NB4 (cell line): Measurements from ENCODE around the gene NEURL2.
"Not testable (repeated sequence)": the region's sequence is repeated elsewhere in the genome, so short reads cannot be mapped to it uniquely, and the experiment has no call there.

Source experiments
- POLR2A ChIP-seq: IDR thresholded peaks from 2 replicates; pipeline ENCODE4 v1.6.1; 2011; ENCODE audit warnings: mild to moderate bottlenecking; ENCODE audit not compliant: insufficient read length; ENCODE audit errors: extremely low read depth
- TF ChIP-seq, protein P1 (sequence below): IDR thresholded peaks from one replicate; pipeline ENCODE4 v1.5.1; 2012; ENCODE audit warnings: low read depth, low read length
- TF ChIP-seq, protein P2 (sequence below): IDR thresholded peaks from 2 replicates; pipeline ENCODE4 v1.6.1; 2011; ENCODE audit warnings: low read depth, low read length

DNA sequence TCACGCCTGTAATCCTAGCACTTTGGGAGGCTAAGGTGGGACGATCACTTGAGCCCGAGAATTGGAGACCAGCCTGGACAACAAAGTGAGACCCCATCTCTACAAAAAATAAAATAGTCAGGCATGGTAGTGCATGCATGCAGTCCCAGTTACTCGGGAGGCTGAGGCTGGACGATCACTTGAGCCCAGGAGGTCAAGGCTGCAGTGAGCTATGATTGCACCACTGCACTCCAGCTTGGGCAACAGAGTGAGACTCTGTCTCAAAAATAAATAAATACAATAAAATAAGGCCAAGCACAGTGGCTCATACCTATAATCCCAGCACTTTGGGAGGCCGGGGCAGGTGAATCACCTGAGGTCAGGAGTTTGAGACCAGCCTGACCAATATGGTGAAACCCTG is 10.3 kb upstream of the NEURL2 start:
- TF ChIP-seq POLR2A: not testable (repeated sequence)
- TF ChIP-seq, protein P1, sequence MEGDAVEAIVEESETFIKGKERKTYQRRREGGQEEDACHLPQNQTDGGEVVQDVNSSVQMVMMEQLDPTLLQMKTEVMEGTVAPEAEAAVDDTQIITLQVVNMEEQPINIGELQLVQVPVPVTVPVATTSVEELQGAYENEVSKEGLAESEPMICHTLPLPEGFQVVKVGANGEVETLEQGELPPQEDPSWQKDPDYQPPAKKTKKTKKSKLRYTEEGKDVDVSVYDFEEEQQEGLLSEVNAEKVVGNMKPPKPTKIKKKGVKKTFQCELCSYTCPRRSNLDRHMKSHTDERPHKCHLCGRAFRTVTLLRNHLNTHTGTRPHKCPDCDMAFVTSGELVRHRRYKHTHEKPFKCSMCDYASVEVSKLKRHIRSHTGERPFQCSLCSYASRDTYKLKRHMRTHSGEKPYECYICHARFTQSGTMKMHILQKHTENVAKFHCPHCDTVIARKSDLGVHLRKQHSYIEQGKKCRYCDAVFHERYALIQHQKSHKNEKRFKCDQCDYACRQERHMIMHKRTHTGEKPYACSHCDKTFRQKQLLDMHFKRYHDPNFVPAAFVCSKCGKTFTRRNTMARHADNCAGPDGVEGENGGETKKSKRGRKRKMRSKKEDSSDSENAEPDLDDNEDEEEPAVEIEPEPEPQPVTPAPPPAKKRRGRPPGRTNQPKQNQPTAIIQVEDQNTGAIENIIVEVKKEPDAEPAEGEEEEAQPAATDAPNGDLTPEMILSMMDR: not testable (repeated sequence)
- TF ChIP-seq, protein P2, sequence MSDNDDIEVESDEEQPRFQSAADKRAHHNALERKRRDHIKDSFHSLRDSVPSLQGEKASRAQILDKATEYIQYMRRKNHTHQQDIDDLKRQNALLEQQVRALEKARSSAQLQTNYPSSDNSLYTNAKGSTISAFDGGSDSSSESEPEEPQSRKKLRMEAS: not testable (repeated sequence)
